Measurements from ENCODE around the gene SLC26A9. TPM values are rescaled to one million over a fixed set of nuclear protein-coding genes. Genes with fewer than 3 reads are reported as not detected.

The SLC26A9 gene
- total and polyA plus RNA-seq, 2 donors (not counting 3 experiments of a cell fraction or from before 2014, with no cell fraction given) = 0.10 to 0.20 TPM

DNA sequence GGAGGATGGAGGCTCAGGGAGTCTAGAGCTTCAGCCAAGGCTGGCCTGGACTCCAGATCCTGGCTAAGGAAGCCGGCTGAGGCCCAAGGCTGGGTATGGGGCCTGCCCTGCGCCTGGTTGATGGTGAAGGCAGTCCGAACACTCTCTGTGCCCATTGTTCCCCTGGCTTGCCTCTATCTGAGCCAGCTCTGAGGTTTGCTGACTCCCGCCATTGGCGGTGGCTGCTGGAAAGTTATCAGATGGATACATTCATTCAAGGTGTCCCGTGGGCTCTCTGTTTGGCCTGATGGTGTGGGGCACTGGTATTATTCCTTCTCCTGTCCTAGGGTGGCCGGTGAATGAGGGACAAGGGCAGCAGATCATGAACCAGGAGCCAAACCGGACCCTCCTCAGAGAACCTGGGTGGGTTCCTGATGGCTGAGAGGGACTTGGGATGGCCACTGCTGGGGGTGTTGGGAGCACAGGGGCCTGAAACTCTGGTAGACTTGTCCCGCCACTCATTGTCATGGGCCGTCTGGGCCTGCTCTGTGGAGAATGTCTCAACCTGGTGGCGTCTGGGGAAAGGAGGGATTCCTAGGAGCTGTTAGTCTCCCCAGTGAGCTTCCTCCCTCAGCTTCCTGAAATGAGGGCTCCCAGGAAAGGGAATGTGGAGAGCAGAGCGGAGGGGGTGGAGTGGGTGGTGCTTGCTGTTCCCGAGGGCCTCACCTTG is 22.2 kb downstream of the SLC26A9 start:
- Histone ChIP-seq H3K36me3 (ENCODE audit: control insufficient read depth in 2 of 2, extremely low read depth in 1 of 2, insufficient read depth in 2 of 2, low read length in 2 of 2) (no peaks in the 10 kb centered on the region), H3K4me1 (ENCODE audit: control insufficient read depth, extremely low read depth, insufficient read depth, low read length) (no peaks in the 10 kb centered on the region), H3K27ac (ENCODE audit: insufficient read depth, low read depth, low read length) (no peak overlapping the region), H3K27me3 (ENCODE audit: control insufficient read depth in 2 of 2, insufficient read depth in 2 of 2, low read length in 2 of 2) (no peaks in the 10 kb centered on the region), H3K4me3 (replicated peaks in 1 of 3; ENCODE audit: insufficient read depth in 1 of 3, low read depth in 1 of 3, low read length in 3 of 3) (no peak overlapping the region), H3K9ac (replicated peaks; ENCODE audit: extremely low read depth, insufficient read depth, low read length) (no peak overlapping the region), H2AFZ (ENCODE audit: low read depth, low read length) (no peak overlapping the region), H3K9me1 (replicated peaks; ENCODE audit: control insufficient read depth, extremely low read depth, insufficient read depth, low read length) (no peaks in the 10 kb centered on the region), H3K79me2 (ENCODE audit: control insufficient read depth, insufficient read depth, low read length) (no peaks in the 10 kb centered on the region), H4K20me1 (replicated peaks; ENCODE audit: control insufficient read depth, extremely low read depth, insufficient read depth, low read length) (no peaks in the 10 kb centered on the region), H3K9me3 (replicated peaks; ENCODE audit: control insufficient read depth, insufficient read depth, low read length) (no peaks in the 10 kb centered on the region), H3K4me2 (ENCODE audit: insufficient read depth, low read length) (no peak overlapping the region)
- TF ChIP-seq CTCF (IDR thresholded peaks at IDR 0.05; ENCODE audit: extremely low read depth in 1 of 2, insufficient read depth in 1 of 2, low read depth in 1 of 2, low read length in 2 of 2) (no peak), MYC (IDR thresholded peaks at IDR 0.05; ENCODE audit: low read depth, low read length) (no peak), FOS (IDR thresholded peaks at IDR 0.05; ENCODE audit: borderline replicate concordance, insufficient read depth, low read length) (no peak), POLR2AphosphoS5 (IDR thresholded peaks at IDR 0.05; ENCODE audit: insufficient read depth, low read depth, low read length) (no peak), MAX (IDR thresholded peaks at IDR 0.05; ENCODE audit: insufficient read depth, insufficient read length) (no peak), EZH2 (IDR thresholded peaks at IDR 0.05; ENCODE audit: borderline replicate concordance, low read depth, low read length, severe bottlenecking) (no peak), GATA2 (IDR thresholded peaks at IDR 0.05; ENCODE audit: insufficient read depth, insufficient read length, low read depth, low read length) (no peak), JUN (IDR thresholded peaks at IDR 0.05; ENCODE audit: borderline replicate concordance, insufficient read depth, insufficient read length, low read depth) (no peak), POLR2A (IDR thresholded peaks at IDR 0.05; ENCODE audit: low read depth, low read length) (no peak)
- intact Hi-C loops (cut with micrococcal nuclease) (no loop called here), dilution Hi-C loops (cut with MboI; ENCODE audit: extremely low pct_ligation_motif_present, low sequenced_read_pairs) (no loop called here)
- no TSS peak for BruUV-seq (replicated peaks)
- DNase-seq (ENCODE audit: low read depth, low spot score) (no peak), FAIRE-seq (no peak)
- ChIA-PET CTCF (interaction anchor here (0.8 to 27.5 kb wide), 6 partner anchors 30 to 129 kb away, joined by 3 to 1606 read pairs (median 32); no protein-coding TSS in a partner anchor), POLR2A (interaction anchor here (1.4 kb wide), 1 partner anchor 56 kb away, joined by 4 read pairs; no protein-coding TSS in a partner anchor)
